ENCODE results near the gene PARP16.
"Not testable (repeated sequence)": the region's sequence is repeated elsewhere in the genome, so short reads cannot be mapped to it uniquely, and the experiment has no call there.

Gene PARP16

GRCh38 chr15:65226901-65227300 lies 59.8 kb downstream of the PARP16 start:
- not testable (repeated sequence) for DNase-seq

GRCh38 chr15:65226221-65226620 lies 60.5 kb downstream of the PARP16 start:
- DNase-seq, result no peak

GRCh38 chr15:65223996-65224395 lies 62.7 kb downstream of the PARP16 start:
- DNase-seq, result no peak

- no peak for DNase-seq
Observed at GRCh38 chr15:65222891-65223290, 63.8 kb downstream of the PARP16 start.

GRCh38 chr15:65221697-65222096 lies 65.0 kb downstream of the PARP16 start:
- no peak for DNase-seq

GRCh38 chr15:65219137-65219536 lies 67.5 kb downstream of the PARP16 start:
- no peak for DNase-seq

GRCh38 chr15:65217526-65218482 lies 68.9 kb downstream of the PARP16 start:
- no peak for DNase-seq

- no peak for DNase-seq
Observed at GRCh38 chr15:65215496-65215895, 71.2 kb downstream of the PARP16 start.

- no peak for DNase-seq
Observed at GRCh38 chr15:65214010-65214409, 72.7 kb downstream of the PARP16 start.

- no peak for DNase-seq
Observed at GRCh38 chr15:65213241-65213640, 73.4 kb downstream of the PARP16 start.

- DNase-seq, result peak; percentile 65
Observed at GRCh38 chr15:65212097-65212496, 74.6 kb downstream of the PARP16 start.

- no peak for DNase-seq
Observed at GRCh38 chr15:65211482-65211982, 75.2 kb downstream of the PARP16 start.

- DNase-seq, result no peak
Observed at GRCh38 chr15:65210770-65211481, 75.8 kb downstream of the PARP16 start, which contains the start of gene CILP. Gene CILP, minus strand, starts transcription at chr15:65211473. Its CDS starts 1,718 bp downstream, at chr15:65209755.

GRCh38 chr15:65209701-65210643 lies 76.7 kb downstream of the PARP16 start:
- DNase-seq, result no peak

- no peak for DNase-seq
Observed at GRCh38 chr15:65208647-65209046, 78.0 kb downstream of the PARP16 start.
